ENCODE data around the gene ARFGAP2. TPM values are rescaled to one million over a fixed set of nuclear protein-coding genes. Genes with fewer than 3 reads are reported as not detected.

Gene ARFGAP2
- total RNA-seq (100 to 1,000 TPM in 3 of 4 donors, 10 to 100 TPM in 1; 85.0 to 185 (median 123) TPM), polyA plus RNA-seq (10 to 100 TPM; 46.8 to 81.1 (median 50.2) TPM)

DNA sequence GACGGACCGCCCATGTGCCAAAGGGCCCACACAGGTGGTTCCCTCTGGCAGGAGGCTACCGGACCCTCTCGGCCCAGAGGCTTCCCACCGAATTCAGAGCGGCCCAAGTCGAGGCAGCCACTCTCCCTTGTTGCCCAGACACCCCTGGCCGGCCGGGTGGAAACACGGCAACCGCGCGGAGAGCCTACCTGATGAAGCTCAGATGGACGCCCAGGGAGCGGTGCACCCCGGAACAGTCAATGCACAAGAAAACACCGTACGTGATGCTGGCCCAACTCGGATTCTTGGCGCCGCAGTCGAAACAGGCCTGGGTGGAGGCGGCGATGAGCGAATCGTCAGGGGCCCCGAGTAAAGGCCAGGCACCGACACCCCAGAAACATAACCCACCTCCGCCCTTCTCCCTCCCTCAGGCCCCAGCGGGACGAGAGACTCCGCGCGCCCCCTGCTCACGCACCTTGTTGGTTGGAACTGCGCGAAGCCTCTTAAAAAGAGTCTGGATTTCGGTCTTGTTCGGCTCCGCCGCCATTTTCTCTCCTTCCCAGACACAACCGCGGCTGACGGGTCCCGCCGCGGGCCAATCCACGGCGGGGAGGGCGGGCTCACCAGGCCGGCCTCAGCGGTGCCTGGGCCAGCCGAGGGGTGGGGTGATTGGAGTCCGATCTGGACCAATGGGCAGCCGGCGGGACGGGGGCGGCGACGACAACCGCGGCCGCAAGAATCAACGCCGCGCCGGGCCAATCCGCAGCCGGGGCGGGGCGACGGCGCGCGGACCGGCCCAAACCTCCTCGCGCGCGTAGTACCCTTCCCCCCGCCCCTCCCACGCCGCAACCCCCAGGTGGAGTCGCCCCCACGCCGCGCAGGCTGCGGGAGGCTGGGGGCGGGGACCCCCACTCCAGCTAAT is at the start of gene ARFGAP2:
TSS of gene ARFGAP2 (minus strand) at position 552 of the 901 bp plus-strand sequence. CDS start at position 526, 26 bp downstream.
- no peaks in the 10 kb centered on the region for H3K27me3 ChIP-seq
- H3K27ac ChIP-seq, result peak within 1 kb of the TSS; percentile 92 to 99 (median 98)
- TF ChIP-seq, protein P1, sequence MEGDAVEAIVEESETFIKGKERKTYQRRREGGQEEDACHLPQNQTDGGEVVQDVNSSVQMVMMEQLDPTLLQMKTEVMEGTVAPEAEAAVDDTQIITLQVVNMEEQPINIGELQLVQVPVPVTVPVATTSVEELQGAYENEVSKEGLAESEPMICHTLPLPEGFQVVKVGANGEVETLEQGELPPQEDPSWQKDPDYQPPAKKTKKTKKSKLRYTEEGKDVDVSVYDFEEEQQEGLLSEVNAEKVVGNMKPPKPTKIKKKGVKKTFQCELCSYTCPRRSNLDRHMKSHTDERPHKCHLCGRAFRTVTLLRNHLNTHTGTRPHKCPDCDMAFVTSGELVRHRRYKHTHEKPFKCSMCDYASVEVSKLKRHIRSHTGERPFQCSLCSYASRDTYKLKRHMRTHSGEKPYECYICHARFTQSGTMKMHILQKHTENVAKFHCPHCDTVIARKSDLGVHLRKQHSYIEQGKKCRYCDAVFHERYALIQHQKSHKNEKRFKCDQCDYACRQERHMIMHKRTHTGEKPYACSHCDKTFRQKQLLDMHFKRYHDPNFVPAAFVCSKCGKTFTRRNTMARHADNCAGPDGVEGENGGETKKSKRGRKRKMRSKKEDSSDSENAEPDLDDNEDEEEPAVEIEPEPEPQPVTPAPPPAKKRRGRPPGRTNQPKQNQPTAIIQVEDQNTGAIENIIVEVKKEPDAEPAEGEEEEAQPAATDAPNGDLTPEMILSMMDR (IDR thresholded peaks at IDR 0.05), result no peak
- TF ChIP-seq EP300 (IDR thresholded peaks at IDR 0.05), result peak in 2 of 4 donors; percentile 17 to 24
- peak; percentile 16 to 32 for TF ChIP-seq POLR2A (IDR thresholded peaks at IDR 0.05)
- peak in 3 of 4 donors; percentile 83 to 90 (median 86) for TF ChIP-seq POLR2AphosphoS5 (IDR thresholded peaks at IDR 0.05)
- H3K4me3 ChIP-seq, result peak within 1 kb of the TSS; percentile 77 to 97 (median 94)
- H3K36me3 ChIP-seq, result peaks cover 6 to 72% (median 27%) of the 10 kb centered on the region in 4 donors
- peaks cover 0 to 66% (median 50%) of the 10 kb centered on the region in 4 donors for H3K4me1 ChIP-seq
- intact Hi-C loops (cut with DNase I), result loop anchor here (2.0 kb wide), 2 partner anchors 38 to 94 kb away; partner anchors contain the start of genes DDB2 and MADD
- WGBS, 2 donors, result 0% methylated on average over 89 of the region's 89 CpGs
- peak; percentile 98 for DNase-seq
- no peaks in the 10 kb centered on the region for H3K9me3 ChIP-seq

DNA sequence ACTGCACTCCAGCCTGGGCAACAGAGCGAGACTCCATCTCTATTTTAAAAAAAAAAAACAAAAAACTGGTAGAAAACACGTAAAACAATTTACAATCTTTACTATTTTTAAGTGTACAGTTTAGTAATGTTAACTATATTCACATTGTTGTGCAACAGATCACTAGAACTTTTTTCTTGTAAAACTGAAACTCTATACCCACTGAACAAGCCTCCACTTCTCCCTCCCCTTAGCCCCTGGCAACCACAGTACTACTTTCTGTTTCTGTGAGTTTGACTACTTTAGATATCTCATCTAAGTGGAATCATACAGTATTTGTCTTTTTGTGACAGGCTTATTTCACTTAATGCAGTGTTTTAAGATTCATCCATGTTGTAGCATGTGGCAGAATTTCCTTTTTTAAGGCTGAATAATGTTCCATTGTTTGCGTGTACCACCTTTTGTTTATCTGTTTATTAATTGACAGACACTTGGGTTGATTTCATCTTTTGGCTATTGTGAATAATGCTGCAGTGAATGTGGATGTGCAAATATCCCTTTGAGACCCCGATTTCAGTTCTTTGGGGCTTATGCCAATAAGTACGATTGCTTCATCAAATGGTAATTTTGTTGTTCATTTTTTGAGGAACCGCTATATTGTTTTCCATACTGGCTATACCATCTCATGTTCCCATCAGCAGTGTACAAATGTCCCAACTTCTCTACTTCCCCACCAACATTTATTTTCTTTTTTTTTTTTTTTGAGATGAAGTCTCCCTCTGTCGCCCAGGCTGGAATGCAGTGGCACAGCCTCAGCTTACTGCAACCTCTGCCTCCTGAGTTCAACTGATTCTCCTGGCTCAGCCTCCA is 49.1 kb upstream of the ARFGAP2 start:
- Histone ChIP-seq H3K27me3 (no peaks in the 10 kb centered on the region), H3K27ac (no peak overlapping the region), H3K36me3 (peaks cover 0 to 84% (median 11%) of the 10 kb centered on the region in 4 donors), H3K4me1 (no peaks in the 10 kb centered on the region), H3K9me3 (no peaks in the 10 kb centered on the region), H3K4me3 (no peak overlapping the region)
- WGBS, 2 donors, result 93 to 97% methylated on average over 7 of the region's 7 CpGs
- TF ChIP-seq POLR2A (IDR thresholded peaks at IDR 0.05), result no peak
- TF ChIP-seq POLR2AphosphoS5 (IDR thresholded peaks at IDR 0.05), result no peak
- TF ChIP-seq, protein P1 (IDR thresholded peaks at IDR 0.05), result no peak
- TF ChIP-seq EP300 (IDR thresholded peaks at IDR 0.05), result no peak
- intact Hi-C loops (cut with DNase I), result no loop called here
- no peak for DNase-seq

DNA sequence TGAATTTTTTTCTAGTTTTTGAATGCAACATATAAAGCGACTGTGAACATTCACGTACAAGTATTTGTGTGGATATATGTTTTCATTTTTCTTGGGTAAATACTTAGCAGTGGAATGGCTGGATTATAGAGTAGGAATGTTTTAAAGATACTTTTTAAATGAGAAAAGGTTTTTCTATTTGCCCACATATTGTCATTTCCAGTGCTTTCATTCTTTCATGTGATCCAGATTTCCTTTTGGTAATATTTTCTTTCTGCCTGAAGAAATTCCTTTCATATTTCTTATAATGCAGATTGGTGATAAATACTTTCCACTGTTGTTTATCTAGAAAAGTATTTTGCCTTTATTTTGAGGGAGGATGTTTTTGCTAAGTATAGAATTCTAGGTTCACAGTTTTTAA is 46.0 kb upstream of the ARFGAP2 start:
- intact Hi-C loops (cut with DNase I), result no loop called here
- H3K4me3 ChIP-seq, result no peak overlapping the region
- WGBS, 2 donors, result 96 to 99% methylated on average over 2 of the region's 2 CpGs

DNA sequence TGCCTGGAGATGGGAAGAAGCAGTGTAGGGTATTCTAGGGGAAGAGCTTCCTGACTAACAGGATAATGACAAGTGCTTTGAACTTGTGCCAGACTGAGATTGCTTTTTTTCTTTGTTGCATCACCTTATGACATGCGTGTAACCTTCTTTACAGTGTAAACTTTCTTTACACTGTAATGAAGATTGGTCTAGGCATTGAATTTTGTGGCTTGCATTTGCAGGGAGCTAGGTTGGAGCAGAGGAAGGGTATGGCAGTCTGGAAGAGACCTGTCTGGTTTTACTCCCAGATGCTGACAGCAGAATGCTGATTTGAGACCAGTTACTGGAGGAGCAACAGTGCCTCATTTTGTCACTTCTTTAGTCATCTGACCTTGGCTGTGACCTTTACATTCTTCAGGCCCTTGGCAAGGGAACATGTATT is 43.7 kb upstream of the ARFGAP2 start:
- no peaks in the 10 kb centered on the region for H3K9me3 ChIP-seq
- no peak for DNase-seq
- no peak overlapping the region for H3K4me3 ChIP-seq
- intact Hi-C loops (cut with DNase I), result no loop called here
- H3K27ac ChIP-seq, result no peak overlapping the region
- WGBS, 2 donors, result 8 to 38% methylated on average over 1 of the region's 1 CpG
- TF ChIP-seq POLR2AphosphoS5 (IDR thresholded peaks at IDR 0.05) (no peak), POLR2A (IDR thresholded peaks at IDR 0.05) (no peak), EP300 (IDR thresholded peaks at IDR 0.05) (no peak)
- TF ChIP-seq, protein P1 (IDR thresholded peaks at IDR 0.05), result no peak
- H3K36me3 ChIP-seq, result peaks cover 0 to 57% (median 13%) of the 10 kb centered on the region in 4 donors
- peaks cover 0 to 39% (median 26%) of the 10 kb centered on the region in 4 donors for H3K4me1 ChIP-seq
- no peaks in the 10 kb centered on the region for H3K27me3 ChIP-seq

More for the DNA sequence above, 46.0 kb upstream of the ARFGAP2 start:
- DNase-seq, result no peak
- Histone ChIP-seq H3K36me3 (peaks cover 0 to 80% (median 13%) of the 10 kb centered on the region in 4 donors), H3K27ac (no peak overlapping the region), H3K4me1 (peaks cover 0 to 16% (median 7%) of the 10 kb centered on the region in 4 donors), H3K9me3 (no peaks in the 10 kb centered on the region), H3K27me3 (no peaks in the 10 kb centered on the region)
- no peak for TF ChIP-seq POLR2A (IDR thresholded peaks at IDR 0.05)
- TF ChIP-seq POLR2AphosphoS5 (IDR thresholded peaks at IDR 0.05), result no peak
- TF ChIP-seq, protein P1 (IDR thresholded peaks at IDR 0.05), result no peak
- TF ChIP-seq EP300 (IDR thresholded peaks at IDR 0.05), result no peak
